Body of pancreas (tissue), 4 donors: ENCODE measurements around the gene ZSWIM6.

ENCODE experiments used
- CTCF ChIP-seq, 7 experiments: fragments of 450-650 bp in 4 of 7; fragments of 200-600 bp in 3 of 7; sonication (generic) in 3 of 7; IDR thresholded peaks; one replicate each; pipeline ENCODE4 v1.5.1; 2016 to 2019; ENCODE audit warnings: antibody characterized with exemption in 7 of 7
- POLR2A ChIP-seq, 3 donors: fragments of 450-650 bp; IDR thresholded peaks; one replicate each; pipeline ENCODE4 v1.6.1; 2016; ENCODE audit warnings: antibody characterized with exemption in 3 of 3, mild to moderate bottlenecking in 2 of 3

GRCh38 chr5:61507232-61507631, 175.2 kb downstream of the ZSWIM6 start:
- no peak for TF ChIP-seq CTCF (IDR thresholded peaks at IDR 0.05)
- no peak for TF ChIP-seq POLR2A (IDR thresholded peaks at IDR 0.05)
